Measurements from ENCODE around the gene CNP. TPM values are rescaled to one million over a fixed set of nuclear protein-coding genes. Genes with fewer than 3 reads are reported as not detected.

CNP gene
- total RNA-seq, 4 donors from 2014 or later, result 41.8 to 65.2 (median 53.8) TPM

DNA sequence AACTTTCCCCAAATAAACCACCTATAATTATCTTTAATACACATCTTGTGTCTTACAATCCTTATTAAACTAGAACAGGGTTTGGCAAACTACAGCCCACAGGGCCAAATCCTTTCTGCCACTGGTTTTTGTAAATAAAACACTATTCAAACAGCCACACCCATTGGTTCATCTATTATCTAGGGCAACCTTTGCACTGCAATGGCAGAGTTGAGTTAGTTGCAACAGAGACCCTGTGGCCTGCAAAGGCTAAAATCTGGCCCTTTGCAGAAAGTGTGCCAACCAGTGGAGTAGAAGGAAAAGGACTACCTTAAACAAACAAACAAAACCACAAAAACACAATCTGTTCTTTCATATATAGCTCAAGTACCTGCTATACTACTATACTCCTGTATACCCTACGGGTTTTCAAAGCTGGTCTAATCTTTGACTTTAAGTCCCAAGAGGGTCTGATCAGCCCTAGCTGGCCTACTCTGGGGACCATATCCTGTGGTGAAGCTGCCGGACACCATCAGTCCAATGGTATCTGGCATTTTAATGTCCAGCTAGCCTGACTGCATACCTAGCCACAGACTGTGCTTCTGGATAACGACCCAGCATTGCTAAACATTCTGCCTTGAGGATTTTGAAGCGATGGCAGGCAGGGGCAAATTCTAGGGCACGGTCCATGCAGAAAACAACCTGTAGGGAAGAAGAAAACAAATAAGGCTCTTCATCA is 23.3 kb downstream of the CNP start:
- DNase-seq, result no peak
- Histone ChIP-seq H3K27ac (no peak overlapping the region), H3K36me3 (peaks cover 60 to 67% of the 10 kb centered on the region in 2 donors), H3K9me3 (no peaks in the 10 kb centered on the region), H3K4me1 (no peaks in the 10 kb centered on the region), H3K4me3 (replicated peaks in 1 of 3) (no peak overlapping the region), H3K27me3 (no peaks in the 10 kb centered on the region)
- intact Hi-C loops (cut with DNase I), result no loop called here
- WGBS, 2 donors, result 86 to 92% methylated on average over 5 of the region's 5 CpGs
- TF ChIP-seq, protein P1, sequence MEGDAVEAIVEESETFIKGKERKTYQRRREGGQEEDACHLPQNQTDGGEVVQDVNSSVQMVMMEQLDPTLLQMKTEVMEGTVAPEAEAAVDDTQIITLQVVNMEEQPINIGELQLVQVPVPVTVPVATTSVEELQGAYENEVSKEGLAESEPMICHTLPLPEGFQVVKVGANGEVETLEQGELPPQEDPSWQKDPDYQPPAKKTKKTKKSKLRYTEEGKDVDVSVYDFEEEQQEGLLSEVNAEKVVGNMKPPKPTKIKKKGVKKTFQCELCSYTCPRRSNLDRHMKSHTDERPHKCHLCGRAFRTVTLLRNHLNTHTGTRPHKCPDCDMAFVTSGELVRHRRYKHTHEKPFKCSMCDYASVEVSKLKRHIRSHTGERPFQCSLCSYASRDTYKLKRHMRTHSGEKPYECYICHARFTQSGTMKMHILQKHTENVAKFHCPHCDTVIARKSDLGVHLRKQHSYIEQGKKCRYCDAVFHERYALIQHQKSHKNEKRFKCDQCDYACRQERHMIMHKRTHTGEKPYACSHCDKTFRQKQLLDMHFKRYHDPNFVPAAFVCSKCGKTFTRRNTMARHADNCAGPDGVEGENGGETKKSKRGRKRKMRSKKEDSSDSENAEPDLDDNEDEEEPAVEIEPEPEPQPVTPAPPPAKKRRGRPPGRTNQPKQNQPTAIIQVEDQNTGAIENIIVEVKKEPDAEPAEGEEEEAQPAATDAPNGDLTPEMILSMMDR (IDR thresholded peaks at IDR 0.05), result no peak
- TF ChIP-seq POLR2A (IDR thresholded peaks at IDR 0.05), result no peak

DNA sequence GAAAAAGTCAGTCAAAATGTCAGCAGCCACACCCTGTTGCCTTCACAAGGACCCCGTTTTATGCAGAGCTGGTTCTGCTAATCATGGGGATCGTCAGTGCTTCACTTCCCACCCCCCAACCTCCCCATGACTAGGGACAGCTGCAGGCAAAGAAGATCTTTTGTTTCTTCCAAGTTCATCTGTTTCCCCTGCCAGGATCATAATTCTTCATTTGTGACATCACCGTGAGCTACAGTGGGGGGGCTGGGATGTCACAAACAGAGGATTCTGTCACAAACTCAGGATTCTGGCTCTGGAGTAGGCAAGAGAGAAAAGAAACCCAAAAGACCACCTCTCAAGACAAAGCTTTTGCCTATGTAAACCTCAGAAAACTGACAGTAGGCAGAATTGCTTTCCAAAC is 26.0 kb downstream of the CNP start:
- H3K27me3 ChIP-seq, result no peaks in the 10 kb centered on the region

DNA sequence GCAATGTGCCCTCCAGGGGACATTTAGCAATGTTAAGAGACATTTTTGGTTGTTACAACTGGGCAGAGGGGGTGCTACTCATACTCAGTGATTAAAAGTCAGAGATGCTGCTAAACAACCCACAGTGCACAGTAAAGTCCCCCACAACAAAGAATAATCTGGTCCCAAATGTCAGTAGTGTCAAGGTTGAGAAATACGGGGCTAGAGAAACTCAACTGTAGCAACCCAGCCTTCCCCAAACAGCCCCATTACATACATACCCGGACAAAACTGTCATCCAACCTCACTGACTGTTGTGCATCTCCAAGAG is 30.2 kb downstream of the CNP start:
- Histone ChIP-seq H3K27ac (no peak overlapping the region), H3K9me3 (no peaks in the 10 kb centered on the region), H3K4me3 (replicated peaks in 1 of 3) (no peak overlapping the region), H3K4me1 (no peaks in the 10 kb centered on the region), H3K36me3 (peaks cover 62 to 64% of the 10 kb centered on the region in 2 donors), H3K27me3 (no peaks in the 10 kb centered on the region)
- TF ChIP-seq, protein P1 (IDR thresholded peaks at IDR 0.05), result no peak
- TF ChIP-seq POLR2A (IDR thresholded peaks at IDR 0.05), result no peak
- intact Hi-C loops (cut with DNase I), result no loop called here
- DNase-seq, result no peak
- WGBS, 2 donors, result 98 to 100% methylated on average over 2 of the region's 2 CpGs

More for the DNA sequence above, 26.0 kb downstream of the CNP start:
- Histone ChIP-seq H3K4me1 (no peaks in the 10 kb centered on the region), H3K27ac (no peak overlapping the region), H3K36me3 (peaks cover 70 to 77% of the 10 kb centered on the region in 2 donors), H3K9me3 (no peaks in the 10 kb centered on the region), H3K4me3 (replicated peaks in 1 of 3) (no peak overlapping the region)
- TF ChIP-seq POLR2A (IDR thresholded peaks at IDR 0.05), result no peak
- TF ChIP-seq, protein P1 (IDR thresholded peaks at IDR 0.05), result no peak
- intact Hi-C loops (cut with DNase I), result no loop called here
- 81 to 89% methylated on average over 3 of the region's 3 CpGs for WGBS, 2 donors
- no peak for DNase-seq

DNA sequence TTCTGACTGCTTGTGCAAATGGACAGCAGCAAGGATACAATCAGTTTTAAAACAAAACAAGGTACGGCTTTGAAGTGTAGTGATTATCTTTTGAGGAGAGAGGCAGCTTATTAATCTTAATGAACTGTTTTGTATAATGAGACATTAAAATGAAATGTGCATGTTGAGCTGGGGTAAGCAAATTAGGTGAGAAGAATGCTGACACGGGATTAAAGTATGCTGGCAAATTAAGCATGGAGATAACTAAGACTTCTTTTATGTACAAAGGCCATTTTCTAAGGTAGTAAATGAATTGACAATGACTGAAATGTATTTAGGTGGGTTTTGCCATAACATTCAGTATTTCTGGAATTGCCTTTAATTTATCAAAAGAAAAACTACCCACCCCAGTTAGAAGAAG is 31.9 kb downstream of the CNP start:
- WGBS, 2 donors, result 37 to 43% methylated on average over 2 of the region's 2 CpGs
- no peaks in the 10 kb centered on the region for H3K4me1 ChIP-seq
- no peak for TF ChIP-seq POLR2A (IDR thresholded peaks at IDR 0.05)
- TF ChIP-seq, protein P1 (IDR thresholded peaks at IDR 0.05), result no peak
- intact Hi-C loops (cut with DNase I), result no loop called here
- H3K9me3 ChIP-seq, result no peaks in the 10 kb centered on the region
- no peak overlapping the region for H3K27ac ChIP-seq
- no peak for DNase-seq
- no peak overlapping the region for H3K4me3 ChIP-seq (replicated peaks in 1 of 3)
- no peaks in the 10 kb centered on the region for H3K27me3 ChIP-seq
- H3K36me3 ChIP-seq, result peaks cover 48 to 49% of the 10 kb centered on the region in 2 donors

DNA sequence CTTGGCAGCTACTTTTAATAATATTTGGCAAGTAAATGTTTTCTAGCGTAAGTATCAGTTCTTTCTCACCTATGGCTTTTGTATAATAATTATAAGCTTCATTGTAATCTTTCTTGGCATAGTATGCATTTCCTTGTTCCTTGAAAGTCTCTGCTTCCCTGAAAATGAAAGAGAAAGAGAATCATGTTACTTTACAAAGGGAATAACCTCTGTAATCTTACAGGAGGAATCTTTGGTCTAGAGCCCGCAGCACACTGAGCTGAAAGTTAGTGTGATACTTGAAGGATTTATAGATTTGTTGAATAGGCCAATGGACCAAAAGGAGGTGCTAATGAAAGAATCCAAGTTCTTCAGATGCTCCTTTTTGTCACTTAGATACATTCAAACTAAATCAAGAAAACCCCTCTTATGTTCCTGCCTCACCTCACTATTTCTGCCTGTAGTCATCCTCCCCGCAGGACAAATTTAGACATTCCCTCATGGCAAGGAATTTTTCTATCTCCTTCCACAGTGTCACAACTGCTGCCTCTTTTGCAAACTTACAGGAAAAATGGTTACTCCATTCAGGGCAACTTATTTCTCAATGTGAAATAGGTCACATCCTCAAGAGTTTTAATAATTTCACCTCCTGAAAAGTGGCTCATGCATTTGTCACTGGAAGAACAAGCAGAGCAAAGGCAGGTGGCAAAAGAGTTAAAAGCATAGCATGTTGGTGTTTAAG is 34.0 kb downstream of the CNP start:
- 89 to 90% methylated on average over 3 of the region's 3 CpGs for WGBS, 2 donors
- H3K27me3 ChIP-seq, result no peaks in the 10 kb centered on the region
- H3K36me3 ChIP-seq, result peaks cover 37 to 38% of the 10 kb centered on the region in 2 donors
- no peak for TF ChIP-seq POLR2A (IDR thresholded peaks at IDR 0.05)
- TF ChIP-seq, protein P1 (IDR thresholded peaks at IDR 0.05), result no peak
- no peak overlapping the region for H3K4me3 ChIP-seq (replicated peaks in 1 of 3)
- H3K9me3 ChIP-seq, result no peaks in the 10 kb centered on the region
- intact Hi-C loops (cut with DNase I), result no loop called here
- H3K27ac ChIP-seq, result no peak overlapping the region
- no peaks in the 10 kb centered on the region for H3K4me1 ChIP-seq
- DNase-seq, result no peak

All from thyroid gland (tissue), 4 donors.